GM12878 (cell line): ENCODE measurements around the gene CDON. TPM values are rescaled to one million over a fixed set of nuclear protein-coding genes. Genes with fewer than 3 reads are reported as not detected.

Experiments used
- ATAC-seq: fragments of 200-7000 bp; cut with Tn5 transposase; 3 replicates; pipeline ENCODE4 v1.9.1; 2020; ENCODE audit warnings: mild to moderate bottlenecking, moderate library complexity
- BruUV-seq: library from RNA; stranded (reverse); fragments of 400-500 nt; replicated peaks from 2 replicates; lab custom pipeline; 2021; lab: Mats Ljungman, UMichigan
- CTCF ChIA-PET: fragments of 300-600 bp; sonication (Branson Sonifier 250); formaldehyde crosslinking; extraction: SDS; loops from one replicate; lab custom pipeline; 2021; ENCODE audit warnings: inconsistent platforms; lab: Yijun Ruan, JAX
- POLR2A ChIA-PET: fragments of 350-600 bp; formaldehyde crosslinking; extraction: SDS; loops from one replicate; lab custom pipeline; 2021; ENCODE audit warnings: inconsistent platforms; lab: Charles Lee
- RAD21 ChIA-PET: fragments of 300-600 bp; sonication (Branson Sonifier 250); formaldehyde crosslinking; loops from one replicate; lab custom pipeline; 2023; ENCODE audit warnings: antibody characterized with exemption; ENCODE audit not compliant: unreplicated experiment; lab: Charles Lee
- SMC1A ChIA-PET: fragments of 300-600 bp; sonication (Branson Sonifier 250); formaldehyde crosslinking; loops from one replicate; lab custom pipeline; 2023; ENCODE audit not compliant: unreplicated experiment, uncharacterized antibody; lab: Charles Lee
- DNase-seq: peaks from one replicate; pipeline ENCODE4 v3.0.0-alpha.2; 2011; ENCODE audit warnings: low read depth, low spot score
- FAIRE-seq: peaks from 3 replicates; lab custom pipeline; 2011; peaks lifted over from hg19 to GRCh38; lab: Jason Lieb, UNC
- H2AFZ ChIP-seq: 2 replicates; pipeline ENCODE4 v1.6.0; 2011; ENCODE audit warnings: low read depth, low read length, control low read depth; ENCODE audit not compliant: control insufficient read depth
- H3K27ac ChIP-seq: 2 replicates; pipeline ENCODE4 v1.5.1; 2011; ENCODE audit warnings: control low read depth; ENCODE audit not compliant: control insufficient read depth, insufficient read depth
- H3K27me3 ChIP-seq, 2 experiments: replicated peaks in 1 of 2; 2 replicates each; pipeline versions ENCODE4 v1.6.0 to v1.6.1; 2011; ENCODE audit warnings: low read length in 1 of 2; ENCODE audit not compliant: control insufficient read depth in 2 of 2, insufficient read depth in 2 of 2
- H3K36me3 ChIP-seq, 2 experiments: 2 replicates each; pipeline ENCODE4 v1.5.1; 2011; ENCODE audit warnings: low read length in 1 of 2; ENCODE audit not compliant: control insufficient read depth in 2 of 2, insufficient read depth in 2 of 2
- H3K4me1 ChIP-seq: 2 replicates; pipeline ENCODE4 v1.6.1; 2011; ENCODE audit warnings: mild to moderate bottlenecking, low read length, moderate library complexity, mixed read lengths; ENCODE audit not compliant: control insufficient read depth, insufficient read depth
- H3K4me2 ChIP-seq: 2 replicates; pipeline ENCODE4 v1.6.0; 2011; ENCODE audit warnings: control low read depth; ENCODE audit not compliant: control insufficient read depth, insufficient read depth
- H3K4me3 ChIP-seq: fragments of 200-600 bp; sonication (generic); 2 replicates; pipeline ENCODE4 v1.5.1; 2016
- H3K79me2 ChIP-seq: 2 replicates; pipeline ENCODE4 v1.6.0; 2011; ENCODE audit warnings: low read length; ENCODE audit not compliant: control insufficient read depth, insufficient read depth
- H3K9ac ChIP-seq: 2 replicates; pipeline ENCODE4 v1.8.0; 2011; ENCODE audit warnings: low read length, control low read depth, mixed read lengths; ENCODE audit not compliant: control insufficient read depth, insufficient read depth
- H3K9me3 ChIP-seq: replicated peaks from 3 replicates; pipeline ENCODE4 v1.5.1; 2011; ENCODE audit warnings: mild to moderate bottlenecking, low read length; ENCODE audit not compliant: control insufficient read depth, insufficient read depth
- H4K20me1 ChIP-seq: 2 replicates; pipeline ENCODE4 v1.6.0; 2011; ENCODE audit not compliant: control insufficient read depth, insufficient read depth
- ASH2L ChIP-seq: fragments of 300-600, 200-600 bp; sonication (generic); IDR thresholded peaks from 2 replicates; pipeline ENCODE4 v1.6.1; 2017; ENCODE audit warnings: low read depth, mild to moderate bottlenecking, borderline replicate concordance
- CHD2 ChIP-seq: IDR thresholded peaks from 2 replicates; pipeline ENCODE4 v1.6.1; 2011; ENCODE audit warnings: low read depth, low read length, improper control_type of control experiment, borderline replicate concordance
- CREM ChIP-seq: IDR thresholded peaks from 2 replicates; pipeline ENCODE4 v1.6.1; 2014; ENCODE audit warnings: antibody characterized with exemption, low read depth
- HDAC6 ChIP-seq: fragments of 200-600 bp; sonication (generic); IDR thresholded peaks from one replicate; pipeline ENCODE4 v1.8.0; 2017; ENCODE audit warnings: antibody characterized with exemption; ENCODE audit not compliant: unreplicated experiment
- MYB ChIP-seq: fragments of 150-350 bp; IDR thresholded peaks from 2 replicates; pipeline ENCODE4 v1.6.1; 2014; ENCODE audit warnings: mild to moderate bottlenecking, low read depth, low read length, borderline replicate concordance
- SRF ChIP-seq, 2 experiments: IDR thresholded peaks; 2 replicates each; pipeline ENCODE4 v1.6.1; 2011; ENCODE audit warnings: low read depth in 2 of 2, low read length in 2 of 2, mild to moderate bottlenecking in 1 of 2, moderate library complexity in 1 of 2
- SUZ12 ChIP-seq: fragments of 200-600 bp; sonication (generic); IDR thresholded peaks from one replicate; pipeline ENCODE4 v1.6.1; 2018; ENCODE audit warnings: antibody characterized with exemption, mild to moderate bottlenecking; ENCODE audit not compliant: unreplicated experiment
- ZNF384 ChIP-seq: IDR thresholded peaks from 2 replicates; pipeline ENCODE4 v1.6.1; 2012; ENCODE audit warnings: low read depth, mild to moderate bottlenecking, low read length, improper control_type of control experiment, borderline replicate concordance
- WGBS: methylation state at CpG from one replicate; pipeline ENCODE4 v1.1.6; 2016; ENCODE audit warnings: low lambda C conversion rate; ENCODE audit not compliant: insufficient replicate concordance, insufficient coverage; ENCODE audit errors: missing lambda C conversion rate; 5-methylcytosine and 5-hydroxymethylcytosine counted together
- in situ Hi-C: fragments of 300-500 bp; cut with MboI; formaldehyde crosslinking; loops from 9 replicates; pipeline ENCODE4 v1.14.3; 2018; ENCODE audit warnings: mixed read lengths
- intact Hi-C: fragments of 100-400 bp; cut with micrococcal nuclease; formaldehyde crosslinking; loops from one replicate; pipeline ENCODE4 v1.14.2; 2022; ENCODE audit not compliant: unreplicated experiment
- polyA plus RNA-seq, 11 experiments: library from polyadenylated mRNA; depleted of rRNA in 4 of 11; unstranded in 6 of 11; stranded (reverse) in 5 of 11; fragments of >200 nt; fragmentation: Nextera tagmentation in 4 of 11; fragmentation: Illumina TruSeq in 1 of 11; extraction: Ambion mirVana in 4 of 11; extraction: Trizol in 1 of 11; gene quantifications; 1 replicate in 1 of 11; 2 replicates in 10 of 11; pipeline versions ENCODE4 v1.2.1 to v1.2.3, GENCODE V29; 2011 to 2016; ENCODE audit warnings: inconsistent platforms in 2 of 11, missing spikeins in 2 of 11, low read depth in 1 of 11
- total RNA-seq, 4 experiments: library from RNA; depleted of rRNA in 3 of 4; stranded (reverse); fragments of >200 nt in 3 of 4; fragmentation: Illumina TruSeq in 1 of 4; extraction: Trizol in 1 of 4; gene quantifications; 2 replicates each; pipeline versions ENCODE4 v1.2.1 to v1.2.3, GENCODE V29; 2013 to 2021

Gene CDON
- total and polyA plus RNA-seq, 10 of the 15 experiments (the other 5 are each of a cell fraction or from before 2014, with no cell fraction given): 0.07 to 4.2 (median 0.36) TPM

DNA sequence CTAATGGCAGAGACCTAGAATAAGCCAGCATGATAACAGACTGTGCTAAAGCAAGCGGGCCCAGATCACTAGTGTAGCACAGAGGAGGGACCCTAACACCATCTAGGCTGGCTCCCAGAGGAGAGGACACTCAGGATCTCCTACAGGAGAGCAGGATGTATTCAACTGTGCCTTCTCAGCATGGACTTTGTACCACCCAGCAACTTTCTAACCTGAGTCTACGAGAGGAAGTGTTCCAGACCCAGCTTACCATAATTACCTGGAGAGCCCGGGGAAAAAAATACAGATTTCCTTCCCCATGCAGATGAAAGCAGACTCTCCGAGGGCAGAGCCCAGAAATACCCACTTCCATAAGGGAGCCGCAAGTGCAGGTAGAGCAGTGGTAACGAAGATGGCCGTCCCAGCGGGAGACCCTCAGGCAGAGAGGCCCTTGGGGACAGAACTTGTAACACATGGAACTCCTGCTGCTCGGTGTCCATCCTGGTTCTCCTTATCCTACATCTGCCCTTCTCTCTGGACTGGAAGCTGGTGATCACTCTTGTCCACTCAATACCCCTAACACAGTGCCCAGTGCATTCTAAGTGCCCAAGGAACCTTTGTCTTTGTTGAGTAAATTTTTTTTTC, 138.2 kb downstream of the CDON start:
- no peak for DNase-seq
- H3K9me3 ChIP-seq: no peaks in the 10 kb centered on the region
- in situ Hi-C loops (loop anchor here (5.0 kb wide), 1 partner anchor 268 kb away; no protein-coding TSS in a partner anchor), intact Hi-C loops (loop anchor here (5.0 to 10.0 kb wide), 2 partner anchors 138 to 390 kb away; partner anchors contain the start of gene CDON)
- H3K9ac ChIP-seq: no peak overlapping the region
- H4K20me1 ChIP-seq: no peaks in the 10 kb centered on the region
- CTCF ChIA-PET: interaction anchor here (0.7 to 5.9 kb wide), 8 partner anchors 12 to 561 kb away, joined by 3 to 120 read pairs (median 6); no protein-coding TSS in a partner anchor
- H3K36me3 ChIP-seq: no peaks in the 10 kb centered on the region
- no peak for TF ChIP-seq ZNF384
- no peak for TF ChIP-seq MYB
- TF ChIP-seq CREM: no peak
- TF ChIP-seq CHD2: no peak
- TF ChIP-seq SUZ12: no peak
- TF ChIP-seq ASH2L: no peak
- TF ChIP-seq HDAC6: no peak
- TF ChIP-seq SRF (IDR thresholded peaks at IDR 0.05; ENCODE audit: low read depth in 2 of 2, low read length in 2 of 2): no peak
- no TSS peak for BruUV-seq
- no peaks in the 10 kb centered on the region for H3K4me1 ChIP-seq
- POLR2A ChIA-PET: no interaction called here
- no peaks in the 10 kb centered on the region for H3K27me3 ChIP-seq
- RAD21 ChIA-PET: interaction anchor here (2.0 to 3.7 kb wide), 2 partner anchors 265 to 269 kb away, joined by 6 to 27 read pairs; no protein-coding TSS in a partner anchor
- H3K4me3 ChIP-seq: no peak overlapping the region
- H2AFZ ChIP-seq: no peak overlapping the region
- no peak for FAIRE-seq
- no peak overlapping the region for H3K27ac ChIP-seq
- H3K4me2 ChIP-seq: no peak overlapping the region
- SMC1A ChIA-PET: interaction anchor here (0.6 to 6.3 kb wide), 6 partner anchors 14 to 277 kb away, joined by 3 to 61 read pairs (median 4); no protein-coding TSS in a partner anchor
- WGBS: 55% methylated on average over 9 of the region's 9 CpGs
- ATAC-seq: no peak
- no peaks in the 10 kb centered on the region for H3K79me2 ChIP-seq
